Nephron progenitor cell (in vitro differentiated cells): Measurements from ENCODE around the gene GPR17.

Experiments used
- DNase-seq: peaks from one replicate; pipeline ENCODE4 v3.0.0; 2021
- H3K27ac Mint-ChIP-seq: 2 replicates; pipeline ENCODE4 v1.8.0; 2021; ENCODE audit warnings: mild to moderate bottlenecking, moderate library complexity, mixed read lengths
- H3K27me3 Mint-ChIP-seq: 2 replicates; pipeline ENCODE4 v1.8.0; 2021; ENCODE audit warnings: mild to moderate bottlenecking, low read depth, mixed read lengths; ENCODE audit not compliant: poor library complexity
- H3K36me3 Mint-ChIP-seq: 2 replicates; pipeline ENCODE4 v1.8.0; 2021; ENCODE audit warnings: low read depth, mixed read lengths
- H3K4me1 Mint-ChIP-seq: 2 replicates; pipeline ENCODE4 v1.8.0; 2021; ENCODE audit warnings: mixed read lengths
- H3K4me3 Mint-ChIP-seq: 2 replicates; pipeline ENCODE4 v1.8.0; 2021; ENCODE audit warnings: mild to moderate bottlenecking, moderate library complexity, mixed read lengths
- H3K9me3 Mint-ChIP-seq: 2 replicates; pipeline ENCODE4 v1.8.0; 2021; ENCODE audit warnings: mild to moderate bottlenecking, moderate library complexity, mixed read lengths
- TF ChIP-seq, protein P1 (sequence below): fragments of 200-600 bp; sonication (generic); IDR thresholded peaks from 2 replicates; pipeline ENCODE4 v1.5.0; 2021; ENCODE audit warnings: antibody characterized with exemption

GPR17 gene

DNA sequence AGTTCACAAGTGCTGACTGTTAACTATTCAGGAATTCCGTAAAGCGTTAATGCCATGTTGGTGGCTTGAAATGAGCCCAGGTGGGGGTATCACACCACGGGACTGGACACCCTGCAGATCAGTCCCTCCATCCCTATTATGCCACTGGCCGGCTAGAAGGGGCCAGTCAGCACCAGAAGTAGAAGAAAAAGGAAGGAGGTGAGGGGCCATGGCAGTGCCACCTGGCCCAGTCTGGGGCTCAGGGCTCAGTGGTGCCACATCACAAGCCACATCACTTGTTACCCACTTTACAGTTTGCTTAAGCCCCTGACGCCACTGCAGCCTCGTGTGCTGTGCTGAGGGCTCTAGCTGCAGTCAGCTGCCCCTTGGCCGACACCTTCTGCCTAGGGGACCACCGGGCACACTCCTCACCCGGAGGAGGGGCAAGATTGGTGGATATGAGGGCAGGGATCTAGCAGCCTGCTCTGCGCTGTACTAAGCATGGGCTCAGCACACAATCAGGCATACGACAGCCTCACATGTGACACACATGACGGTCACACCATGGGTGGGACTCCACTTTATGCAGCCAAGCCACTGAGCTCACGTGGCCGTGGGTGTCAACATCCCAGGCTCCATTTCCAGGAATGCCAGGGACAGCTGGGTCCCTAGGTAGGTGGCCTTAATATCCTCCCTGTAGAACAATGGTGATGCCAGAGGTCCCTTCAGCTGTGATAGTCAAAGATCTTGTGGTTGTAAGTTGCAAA lies 25.8 kb downstream of the GPR17 start:
- TF ChIP-seq, protein P1, sequence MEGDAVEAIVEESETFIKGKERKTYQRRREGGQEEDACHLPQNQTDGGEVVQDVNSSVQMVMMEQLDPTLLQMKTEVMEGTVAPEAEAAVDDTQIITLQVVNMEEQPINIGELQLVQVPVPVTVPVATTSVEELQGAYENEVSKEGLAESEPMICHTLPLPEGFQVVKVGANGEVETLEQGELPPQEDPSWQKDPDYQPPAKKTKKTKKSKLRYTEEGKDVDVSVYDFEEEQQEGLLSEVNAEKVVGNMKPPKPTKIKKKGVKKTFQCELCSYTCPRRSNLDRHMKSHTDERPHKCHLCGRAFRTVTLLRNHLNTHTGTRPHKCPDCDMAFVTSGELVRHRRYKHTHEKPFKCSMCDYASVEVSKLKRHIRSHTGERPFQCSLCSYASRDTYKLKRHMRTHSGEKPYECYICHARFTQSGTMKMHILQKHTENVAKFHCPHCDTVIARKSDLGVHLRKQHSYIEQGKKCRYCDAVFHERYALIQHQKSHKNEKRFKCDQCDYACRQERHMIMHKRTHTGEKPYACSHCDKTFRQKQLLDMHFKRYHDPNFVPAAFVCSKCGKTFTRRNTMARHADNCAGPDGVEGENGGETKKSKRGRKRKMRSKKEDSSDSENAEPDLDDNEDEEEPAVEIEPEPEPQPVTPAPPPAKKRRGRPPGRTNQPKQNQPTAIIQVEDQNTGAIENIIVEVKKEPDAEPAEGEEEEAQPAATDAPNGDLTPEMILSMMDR: no peak
- Mint-ChIP-seq H3K36me3 (no peaks in the 10 kb centered on the region), H3K4me1 (peaks cover 13% of the 10 kb centered on the region), H3K4me3 (no peak overlapping the region), H3K27ac (no peak overlapping the region), H3K9me3 (peaks cover 6% of the 10 kb centered on the region), H3K27me3 (peaks cover 92% of the 10 kb centered on the region)
- no peak for DNase-seq

DNA sequence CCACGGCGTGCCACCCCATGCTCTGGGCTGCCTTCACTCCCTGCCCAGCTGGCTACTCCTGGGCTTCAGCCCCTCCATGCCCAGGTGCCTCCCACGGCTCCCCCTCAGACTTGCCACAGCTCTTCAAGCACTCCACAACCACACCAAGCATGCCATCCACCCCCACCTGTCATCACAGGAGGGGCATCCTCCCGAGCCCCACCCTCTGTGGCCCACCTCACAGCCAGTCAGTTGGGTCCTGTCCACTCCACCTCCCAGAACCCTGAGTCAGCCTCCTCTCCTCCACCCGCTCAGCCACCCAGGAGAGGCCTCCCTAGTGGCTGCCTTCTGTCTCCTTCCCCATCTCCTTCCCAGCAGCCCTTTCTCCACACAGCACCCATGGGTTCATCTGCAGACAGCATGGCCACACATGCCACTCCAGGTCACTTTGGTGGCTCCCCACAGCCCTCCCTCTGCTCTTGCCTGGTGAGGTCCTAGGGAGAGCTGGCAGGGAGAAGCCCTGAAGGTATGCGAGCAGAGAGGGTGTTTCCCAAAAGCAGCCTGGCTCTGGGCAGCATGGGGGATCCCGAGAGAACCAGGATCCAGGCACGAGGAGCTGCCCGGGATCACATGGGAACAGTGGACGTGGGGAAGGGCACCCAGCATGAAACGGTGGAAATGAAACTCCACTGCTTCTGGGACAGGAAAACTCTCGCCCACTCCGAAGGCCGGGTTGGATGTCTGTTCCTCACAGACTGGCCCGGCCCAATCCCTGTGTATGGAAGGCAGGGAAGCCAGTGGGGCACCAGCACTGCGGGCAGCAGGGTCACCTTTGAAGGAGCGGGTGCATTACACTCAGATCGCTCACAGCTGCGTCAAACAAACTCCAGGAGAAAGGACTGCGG lies 26.6 kb downstream of the GPR17 start:
- H3K27ac Mint-ChIP-seq: no peak overlapping the region
- no peaks in the 10 kb centered on the region for H3K36me3 Mint-ChIP-seq
- peaks cover 3% of the 10 kb centered on the region for H3K9me3 Mint-ChIP-seq
- no peak for DNase-seq
- TF ChIP-seq, protein P1: no peak
- H3K4me1 Mint-ChIP-seq: peaks cover 13% of the 10 kb centered on the region
- no peak overlapping the region for H3K4me3 Mint-ChIP-seq
- peaks cover 92% of the 10 kb centered on the region for H3K27me3 Mint-ChIP-seq

DNA sequence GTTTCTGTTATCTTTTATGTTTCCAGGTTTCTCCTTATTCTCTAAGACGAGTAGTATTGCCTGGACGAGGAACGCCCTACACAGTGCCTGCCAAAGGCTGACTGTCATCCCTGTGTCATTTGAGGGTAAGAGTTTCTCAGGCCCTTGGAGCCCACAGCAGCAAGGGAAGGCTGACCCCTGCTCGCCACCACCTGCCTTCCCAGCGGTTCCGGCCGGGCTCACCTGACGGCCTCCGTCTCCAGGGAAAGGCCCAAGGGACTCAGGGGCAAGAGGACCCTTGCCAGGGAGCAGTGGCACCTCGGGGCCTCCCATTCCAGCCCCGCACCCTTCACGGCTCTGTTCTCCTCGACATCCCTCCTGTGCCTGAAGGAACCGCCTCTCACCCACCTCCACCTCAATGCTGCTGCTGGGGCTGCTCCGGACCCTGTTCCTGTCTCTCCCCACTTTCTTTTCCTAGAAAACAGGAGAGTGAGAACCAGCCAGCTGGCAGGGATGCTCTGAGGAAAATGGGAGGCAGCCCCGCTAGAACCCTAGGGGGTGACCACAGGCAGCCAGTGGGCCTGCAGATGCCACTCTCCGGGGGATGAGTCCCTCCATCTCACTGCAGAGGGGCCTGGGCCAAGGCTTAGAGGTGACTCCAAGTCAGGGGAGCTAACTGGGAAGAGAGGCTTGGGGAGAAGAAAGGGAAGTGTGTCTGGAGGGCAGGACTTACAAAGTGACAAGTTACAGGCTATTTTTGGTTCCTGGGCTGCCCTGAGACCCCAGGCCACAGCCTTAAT lies 27.5 kb downstream of the GPR17 start:
- Mint-ChIP-seq H3K27me3 (peaks cover 94% of the 10 kb centered on the region), H3K4me3 (peak overlapping the region; percentile 49), H3K27ac (no peak overlapping the region), H3K36me3 (no peaks in the 10 kb centered on the region), H3K9me3 (no peaks in the 10 kb centered on the region), H3K4me1 (peaks cover 13% of the 10 kb centered on the region)
- no peak for DNase-seq
- TF ChIP-seq, protein P1: no peak

DNA sequence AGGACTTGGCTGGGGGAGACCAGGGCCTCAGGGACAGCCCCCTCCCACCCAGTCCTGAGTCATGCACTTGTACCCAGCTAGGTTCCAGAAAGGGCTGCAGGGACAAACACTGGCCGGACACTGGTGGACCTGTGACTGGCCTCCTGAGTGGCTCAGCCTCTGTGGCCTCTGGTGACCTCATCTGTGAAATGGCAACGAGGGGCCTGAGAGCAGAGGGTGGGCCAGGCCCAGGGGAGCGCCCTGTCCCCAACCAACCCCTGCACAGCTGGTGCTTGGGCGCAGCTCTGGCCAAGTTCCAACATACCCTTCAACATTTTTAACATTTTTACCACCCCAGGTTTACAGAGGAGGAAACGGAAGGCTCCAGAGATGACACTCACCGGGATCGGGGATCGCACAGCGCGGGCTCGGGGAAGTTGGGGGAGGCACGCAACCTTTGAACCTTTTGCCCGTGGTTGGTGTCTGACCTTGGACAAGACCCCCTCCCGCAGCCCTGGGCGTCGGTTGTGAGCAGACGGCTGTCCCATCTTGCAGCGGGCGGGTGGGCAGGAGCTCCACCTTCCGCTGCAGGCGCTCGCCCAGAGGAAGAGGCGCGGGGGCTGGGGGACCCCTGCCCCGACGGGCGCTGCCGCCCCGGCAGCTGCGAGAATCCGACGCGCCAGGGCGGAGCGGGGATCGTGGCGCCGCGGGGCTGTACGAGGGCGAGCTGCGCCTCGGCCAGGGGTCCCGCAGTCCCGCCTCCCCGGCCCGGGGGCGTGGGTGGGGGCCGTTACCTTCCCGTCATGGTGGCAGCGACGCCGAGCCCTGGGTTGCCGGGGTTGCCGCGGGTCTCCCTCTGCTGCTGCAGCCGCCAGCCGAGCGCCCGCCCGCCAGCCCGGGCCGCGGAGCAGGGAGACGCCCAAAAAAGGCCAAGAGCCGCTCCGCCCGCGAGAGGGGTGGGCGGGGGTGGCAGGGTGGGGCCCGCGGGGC lies 28.6 kb downstream of the GPR17 start:
- H3K27me3 Mint-ChIP-seq: peaks cover 87% of the 10 kb centered on the region
- H3K36me3 Mint-ChIP-seq: no peaks in the 10 kb centered on the region
- H3K9me3 Mint-ChIP-seq: no peaks in the 10 kb centered on the region
- H3K4me3 Mint-ChIP-seq: peak overlapping the region; percentile 83
- peak; percentile 62 for DNase-seq
- TF ChIP-seq, protein P1: no peak
- H3K4me1 Mint-ChIP-seq: peaks cover 13% of the 10 kb centered on the region
- H3K27ac Mint-ChIP-seq: no peak overlapping the region
